HG03139 (cell line): ENCODE measurements around the gene KCNJ1.
A peak's percentile ranks its signal among the peaks of the same experiment; 100 is the strongest.

Experiments used
- ATAC-seq: cut with Tn5 transposase; IDR thresholded peaks from one replicate; pipeline ENCODE4 v1.9.1; 2021; ENCODE audit not compliant: unreplicated experiment

The KCNJ1 gene

GRCh38 chr11:128884054-128884453 lies 17.0 kb upstream of the KCNJ1 start:
- ATAC-seq = no peak

GRCh38 chr11:128882451-128882850 lies 15.4 kb upstream of the KCNJ1 start:
- ATAC-seq = no peak

GRCh38 chr11:128881221-128881620 lies 14.1 kb upstream of the KCNJ1 start:
- ATAC-seq = no peak

GRCh38 chr11:128879817-128880216 lies 12.7 kb upstream of the KCNJ1 start:
- ATAC-seq = no peak

GRCh38 chr11:128878455-128878854 lies 11.4 kb upstream of the KCNJ1 start:
- no peak for ATAC-seq

GRCh38 chr11:128877726-128878125 lies 10.6 kb upstream of the KCNJ1 start:
- ATAC-seq = no peak

GRCh38 chr11:128876133-128876650 lies 9.1 kb upstream of the KCNJ1 start:
- no peak for ATAC-seq

GRCh38 chr11:128874427-128874826 lies 7.3 kb upstream of the KCNJ1 start:
- no peak for ATAC-seq

- no peak for ATAC-seq
Measured at GRCh38 chr11:128872594-128872993, 5.5 kb upstream of the KCNJ1 start.

GRCh38 chr11:128872094-128872493 lies 5.0 kb upstream of the KCNJ1 start:
- no peak for ATAC-seq

GRCh38 chr11:128871168-128871610 lies 4.1 kb upstream of the KCNJ1 start:
- ATAC-seq = no peak

- no peak for ATAC-seq
Measured at GRCh38 chr11:128868841-128869671, 2.0 kb upstream of the KCNJ1 start.

- no peak for ATAC-seq
Measured at GRCh38 chr11:128865490-128865889, 1.6 kb downstream of the KCNJ1 start.

- ATAC-seq = no peak
Measured at GRCh38 chr11:128862908-128863660, 4.0 kb downstream of the KCNJ1 start.

GRCh38 chr11:128862406-128862805 lies 4.7 kb downstream of the KCNJ1 start:
- no peak for ATAC-seq

- ATAC-seq = no peak
Measured at GRCh38 chr11:128860571-128861361, 6.3 kb downstream of the KCNJ1 start.

GRCh38 chr11:128859563-128860441 lies 7.3 kb downstream of the KCNJ1 start:
- peak; percentile 96 for ATAC-seq

GRCh38 chr11:128857341-128857740 lies 9.8 kb downstream of the KCNJ1 start:
- no peak for ATAC-seq

GRCh38 chr11:128856241-128856640 lies 10.9 kb downstream of the KCNJ1 start:
- ATAC-seq = no peak

- no peak for ATAC-seq
Measured at GRCh38 chr11:128854841-128855240, 12.3 kb downstream of the KCNJ1 start.
